HepG2 (cell line): ENCODE results near the gene HCFC1R1. TPM values are rescaled to one million over a fixed set of nuclear protein-coding genes. Genes with fewer than 3 reads are reported as not detected.

Experiments
- ATF2 ChIP-seq: sonication (generic); formaldehyde crosslinking; IDR thresholded peaks from 2 replicates; pipeline ENCODE4 v1.4.0; 2020; ENCODE audit warnings: missing genetic modification reagents
- HHEX ChIP-seq: IDR thresholded peaks from 2 replicates; pipeline ENCODE4 v1.6.1; 2016; ENCODE audit warnings: control low read depth
- MYPOP ChIP-seq: sonication (generic); formaldehyde crosslinking; IDR thresholded peaks from 2 replicates; pipeline ENCODE4 v1.8.1; 2023; ENCODE audit warnings: mild to moderate bottlenecking, moderate library complexity, missing genetic modification reagents
- NONO ChIP-seq, 2 experiments: fragments of 450-650 bp in 1 of 2; sonication (generic) in 1 of 2; formaldehyde crosslinking in 1 of 2; IDR thresholded peaks in 1 of 2; conservative IDR thresholded peaks in 1 of 2; 2 replicates each; pipeline versions ENCODE4 v1.6.1 to v1.8.0; 2017 to 2022; ENCODE audit warnings: mild to moderate bottlenecking in 1 of 2, missing genetic modification reagents in 1 of 2, moderate library complexity in 1 of 2
- RERE ChIP-seq: IDR thresholded peaks from 2 replicates; pipeline ENCODE4 v1.6.1; 2016; ENCODE audit warnings: low read depth, missing genetic modification reagents, missing compliant biosample characterization
- TOPORS ChIP-seq: sonication (generic); formaldehyde crosslinking; IDR thresholded peaks from 2 replicates; pipeline ENCODE4 v1.8.0; 2023; ENCODE audit warnings: mild to moderate bottlenecking, missing genetic modification reagents
- ZBTB38 ChIP-seq: sonication (generic); formaldehyde crosslinking; IDR thresholded peaks from 2 replicates; pipeline ENCODE4 v1.5.1; 2020; ENCODE audit warnings: mild to moderate bottlenecking, missing genetic modification reagents
- ZFP41 ChIP-seq: sonication (generic); formaldehyde crosslinking; IDR thresholded peaks from 2 replicates; pipeline ENCODE4 v1.4.0; 2020; ENCODE audit warnings: mild to moderate bottlenecking, missing genetic modification reagents, borderline replicate concordance
- ZFP82 ChIP-seq: sonication (generic); formaldehyde crosslinking; IDR thresholded peaks from 2 replicates; pipeline ENCODE4 v1.5.1; 2020; ENCODE audit warnings: mild to moderate bottlenecking, missing genetic modification reagents, borderline replicate concordance
- ZNF20 ChIP-seq: sonication (generic); formaldehyde crosslinking; IDR thresholded peaks from 2 replicates; pipeline ENCODE4 v1.4.0; 2020; ENCODE audit warnings: mild to moderate bottlenecking, moderate library complexity, missing genetic modification reagents
- ZNF317 ChIP-seq: sonication (generic); formaldehyde crosslinking; IDR thresholded peaks from 2 replicates; pipeline ENCODE4 v1.5.0; 2020; ENCODE audit warnings: mild to moderate bottlenecking, missing genetic modification reagents
- ZNF607 ChIP-seq: sonication (generic); formaldehyde crosslinking; IDR thresholded peaks from 2 replicates; pipeline ENCODE4 v1.5.1; 2020; ENCODE audit warnings: missing genetic modification reagents, mild to moderate bottlenecking, borderline replicate concordance
- ZXDC ChIP-seq: sonication (generic); formaldehyde crosslinking; IDR thresholded peaks from 2 replicates; pipeline ENCODE4 v1.5.0; 2020; ENCODE audit warnings: mild to moderate bottlenecking, missing genetic modification reagents
- polyA plus RNA-seq, 8 experiments: library from polyadenylated mRNA; depleted of rRNA in 3 of 8; stranded (reverse) in 7 of 8; unstranded in 1 of 8; fragments of >200 nt; fragmentation: Illumina TruSeq in 4 of 8; extraction: Trizol in 4 of 8; gene quantifications; 2 replicates each; pipeline versions ENCODE4 v1.2.1 to v1.2.3, GENCODE V29; 2011 to 2016; ENCODE audit warnings: low read depth in 4 of 8, missing spikeins in 1 of 8, mixed read lengths in 1 of 8; ENCODE audit not compliant: insufficient read depth in 1 of 8
- total RNA-seq, 5 experiments: library from RNA; depleted of rRNA; stranded (reverse); fragments of >200 nt; fragmentation: Illumina TruSeq; extraction: Trizol; gene quantifications; 2 replicates each; pipeline ENCODE4 v1.2.3, GENCODE V29; 2016; ENCODE audit warnings: low read depth in 1 of 5
- TF ChIP-seq, protein P1 (sequence below): sonication (generic); formaldehyde crosslinking; IDR thresholded peaks from 2 replicates; pipeline ENCODE4 v1.4.0; 2020; ENCODE audit warnings: missing genetic modification reagents, borderline replicate concordance
- TF ChIP-seq, protein P2 (sequence below): sonication (generic); formaldehyde crosslinking; IDR thresholded peaks from 2 replicates; pipeline ENCODE4 v1.5.0; 2020; ENCODE audit warnings: missing genetic modification reagents

Gene HCFC1R1
- total and polyA plus RNA-seq, 2 of the 13 experiments (the other 11 are each of a cell fraction or from before 2014, with no cell fraction given), result 13.8 to 16.1 TPM

GRCh38 chr16:3027983-3028715, 4.4 kb upstream of the HCFC1R1 start (continued):
- TF ChIP-seq RERE (CRISPR knock-in tag) (no peak), ZNF317 (no peak), ZFP41 (CRISPR knock-in tag) (no peak), ZNF20 (CRISPR knock-in tag) (no peak), ATF2 (CRISPR knock-in tag) (no peak), MYPOP (CRISPR knock-in tag) (no peak), ZFP82 (CRISPR knock-in tag) (no peak), HHEX (CRISPR knock-in tag) (no peak), TOPORS (no peak), ZXDC (no peak; the same call in 1 of the 2 replicates), ZNF607 (CRISPR knock-in tag) (no peak), NONO (IDR thresholded peaks at IDR 0.05) (no peak), NONO (CRISPR knock-in tag; conservative IDR thresholded peaks at IDR 0.05) (peak; percentile 63), ZBTB38 (no peak)
- TF ChIP-seq, protein P1, sequence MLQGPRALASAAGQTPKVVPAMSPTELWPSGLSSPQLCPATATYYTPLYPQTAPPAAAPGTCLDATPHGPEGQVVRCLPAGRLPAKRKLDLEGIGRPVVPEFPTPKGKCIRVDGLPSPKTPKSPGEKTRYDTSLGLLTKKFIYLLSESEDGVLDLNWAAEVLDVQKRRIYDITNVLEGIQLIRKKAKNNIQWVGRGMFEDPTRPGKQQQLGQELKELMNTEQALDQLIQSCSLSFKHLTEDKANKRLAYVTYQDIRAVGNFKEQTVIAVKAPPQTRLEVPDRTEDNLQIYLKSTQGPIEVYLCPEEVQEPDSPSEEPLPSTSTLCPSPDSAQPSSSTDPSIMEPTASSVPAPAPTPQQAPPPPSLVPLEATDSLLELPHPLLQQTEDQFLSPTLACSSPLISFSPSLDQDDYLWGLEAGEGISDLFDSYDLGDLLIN (CRISPR knock-in tag), result no peak
- TF ChIP-seq, protein P2, sequence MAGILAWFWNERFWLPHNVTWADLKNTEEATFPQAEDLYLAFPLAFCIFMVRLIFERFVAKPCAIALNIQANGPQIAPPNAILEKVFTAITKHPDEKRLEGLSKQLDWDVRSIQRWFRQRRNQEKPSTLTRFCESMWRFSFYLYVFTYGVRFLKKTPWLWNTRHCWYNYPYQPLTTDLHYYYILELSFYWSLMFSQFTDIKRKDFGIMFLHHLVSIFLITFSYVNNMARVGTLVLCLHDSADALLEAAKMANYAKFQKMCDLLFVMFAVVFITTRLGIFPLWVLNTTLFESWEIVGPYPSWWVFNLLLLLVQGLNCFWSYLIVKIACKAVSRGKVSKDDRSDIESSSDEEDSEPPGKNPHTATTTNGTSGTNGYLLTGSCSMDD, result no peak
